CD4-positive, alpha-beta T cell treated with Interleukin-12 subunit alpha and Interleukin-12 subunit beta, for 1 hour (primary cell): ENCODE measurements around the gene PHEX.

Experiments used
- DNase-seq: peaks from one replicate; pipeline ENCODE4 v3.0.0-alpha.2; 2020

The PHEX gene

DNA sequence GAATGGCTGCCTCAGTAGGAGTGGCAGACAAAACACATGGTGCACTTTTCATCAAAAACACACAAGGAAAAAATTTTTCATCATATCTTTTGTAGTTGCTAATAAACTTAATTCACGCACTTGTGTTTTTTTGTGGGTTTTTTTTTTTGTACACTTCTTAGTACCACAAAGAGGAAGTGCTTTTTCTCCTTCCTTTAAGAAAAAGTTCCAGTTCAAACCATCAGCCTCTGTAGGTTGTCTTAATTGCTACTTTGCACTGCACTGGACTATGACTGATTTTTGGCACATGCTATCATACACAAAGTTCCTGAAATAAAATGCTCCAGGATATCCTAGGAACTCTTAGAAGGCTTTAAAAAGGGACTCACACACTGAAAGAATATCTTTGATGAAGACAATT, at the start of gene PHEX:
PHEX (plus strand) TSS at position 242 of the 400 bp plus-strand sequence. CDS start 681 bp downstream, outside the sequence.
- DNase-seq = no peak

DNA sequence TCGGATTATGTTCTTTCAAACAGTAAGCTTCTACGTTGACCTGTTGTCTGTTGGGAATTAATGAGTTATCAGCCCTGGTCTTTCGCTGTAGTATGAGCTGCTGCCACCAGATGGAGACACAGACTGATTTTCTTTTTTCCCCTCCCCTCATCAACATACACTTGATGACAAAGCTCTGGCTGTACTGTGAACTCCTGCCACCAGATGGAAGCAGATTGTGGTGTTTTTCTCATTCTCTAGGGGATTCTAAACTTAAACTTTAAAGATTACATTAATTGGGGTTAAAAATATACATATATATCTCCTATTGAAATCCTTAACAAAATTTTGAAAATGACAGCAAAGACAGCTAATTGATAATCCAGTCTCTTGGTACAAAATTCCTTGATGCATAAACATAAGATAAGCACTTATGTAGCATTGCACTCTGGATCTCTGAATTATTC, 46.8 kb upstream of the PHEX start:
- peak; percentile 75 for DNase-seq

- DNase-seq = no peak
Measured at GRCh38 chrX:21986596-21986995, 45.5 kb upstream of the PHEX start.

- no peak for DNase-seq
Measured at GRCh38 chrX:21989384-21989783, 42.7 kb upstream of the PHEX start.

- DNase-seq = no peak
Measured at GRCh38 chrX:21990832-21991231, 41.3 kb upstream of the PHEX start.

- DNase-seq = no peak
Measured at GRCh38 chrX:21991504-21991903, 40.6 kb upstream of the PHEX start.

GRCh38 chrX:21993265-21993664, 38.9 kb upstream of the PHEX start:
- peak; percentile 2 for DNase-seq

GRCh38 chrX:21996872-21997455, 35.2 kb upstream of the PHEX start:
- no peak for DNase-seq

DNA sequence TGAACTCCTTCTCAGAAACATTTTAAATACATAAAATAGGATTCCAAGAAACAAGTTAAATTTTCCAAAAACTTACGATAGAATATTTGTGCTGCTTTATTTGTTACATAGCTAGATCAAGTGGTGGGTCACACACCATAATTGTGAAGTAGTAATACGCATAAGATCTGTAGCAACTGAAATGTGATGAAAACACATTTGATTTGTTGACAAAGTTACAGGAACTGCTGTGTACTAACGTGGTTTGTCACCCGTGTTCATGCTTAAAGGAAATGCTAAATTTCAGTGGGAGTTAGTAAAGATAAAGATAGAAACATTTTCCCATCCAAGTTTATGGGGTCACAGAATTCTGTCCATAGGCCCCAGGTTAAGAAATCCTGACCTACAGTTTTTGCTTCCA, 34.1 kb upstream of the PHEX start:
- no peak for DNase-seq

GRCh38 chrX:22004866-22005265, 27.3 kb upstream of the PHEX start:
- DNase-seq = no peak

- DNase-seq = no peak
Measured at GRCh38 chrX:22012051-22012450, 20.1 kb upstream of the PHEX start.

DNA sequence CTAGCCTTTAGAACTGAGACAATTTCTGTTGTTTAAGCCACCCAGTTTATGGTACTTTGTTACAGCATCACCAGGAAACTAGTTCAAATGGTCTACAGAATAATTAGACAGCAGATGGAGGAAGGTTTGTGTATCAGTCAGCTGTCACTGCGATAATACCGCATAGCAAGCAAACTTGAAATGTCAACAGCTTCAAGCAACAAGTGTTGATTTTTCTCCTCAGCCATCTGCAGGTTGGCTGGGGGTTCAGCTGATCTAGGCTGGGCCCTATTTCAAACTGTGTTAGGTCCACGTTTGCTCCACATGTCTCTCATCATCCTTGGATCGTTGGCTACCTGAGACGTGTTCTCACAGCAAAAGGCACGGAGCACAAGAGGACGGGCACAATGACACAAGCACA, 19.2 kb upstream of the PHEX start:
- no peak for DNase-seq

- DNase-seq = no peak
Measured at GRCh38 chrX:22015139-22015750, 16.9 kb upstream of the PHEX start.

GRCh38 chrX:22021751-22022324, 10.3 kb upstream of the PHEX start:
- DNase-seq = no peak

DNA sequence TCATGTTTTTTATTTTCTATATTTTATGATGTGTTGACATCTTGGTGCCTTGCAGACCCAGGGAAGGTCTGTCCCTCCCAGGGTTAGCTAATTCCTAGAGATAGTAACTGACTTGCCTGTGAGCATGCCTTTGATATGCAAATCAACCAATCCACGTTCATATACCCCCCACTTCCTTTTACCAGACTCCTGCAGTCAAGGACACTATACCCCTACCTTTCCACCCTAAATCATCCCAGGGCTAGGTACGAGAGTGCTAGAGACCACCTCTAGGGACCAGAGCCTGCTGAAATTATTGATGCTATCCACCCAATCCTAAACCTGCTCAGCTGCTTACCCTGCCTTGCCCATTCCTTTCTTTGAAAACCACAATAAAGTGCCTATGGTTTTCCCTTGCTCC, 7.5 kb upstream of the PHEX start:
- no peak for DNase-seq

DNA sequence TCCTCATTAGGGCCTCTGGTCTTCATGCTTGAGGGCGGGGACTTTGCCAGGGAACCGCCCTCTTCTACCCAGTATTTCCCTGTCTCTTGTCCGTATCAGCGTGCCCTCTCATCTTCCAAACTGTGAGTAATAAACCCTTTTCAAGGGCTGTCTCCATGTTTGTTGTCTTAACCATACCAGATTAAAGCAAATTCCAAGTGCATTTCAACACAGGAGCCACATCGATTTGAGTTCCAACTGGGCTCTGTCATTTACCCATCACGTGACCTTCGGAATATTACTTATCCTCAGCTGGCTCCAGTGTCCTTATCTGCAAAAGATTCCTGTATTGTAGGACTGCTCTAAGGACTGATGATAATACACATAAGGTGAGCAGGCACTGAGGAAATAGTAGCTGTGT, 6.4 kb upstream of the PHEX start:
- DNase-seq = no peak

DNA sequence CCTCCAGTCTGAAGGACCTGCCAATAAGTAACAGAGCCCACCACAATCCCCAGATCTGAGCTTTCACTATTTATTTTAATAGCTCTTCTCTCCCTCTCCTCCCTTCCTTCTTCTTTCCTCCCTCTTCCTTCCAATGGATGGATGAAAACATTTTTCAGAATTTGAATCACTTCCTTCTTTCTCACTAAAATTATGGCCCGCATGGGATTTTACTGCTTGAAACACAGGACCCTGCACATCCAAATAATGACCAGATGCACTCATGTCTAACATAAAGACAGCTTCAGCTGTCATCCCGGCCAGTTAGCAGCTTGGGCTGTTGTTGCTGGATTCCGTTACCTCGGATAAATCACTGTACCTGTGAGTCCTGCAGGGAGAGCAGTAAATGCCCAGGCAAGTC, 5.4 kb upstream of the PHEX start:
- no peak for DNase-seq

DNA sequence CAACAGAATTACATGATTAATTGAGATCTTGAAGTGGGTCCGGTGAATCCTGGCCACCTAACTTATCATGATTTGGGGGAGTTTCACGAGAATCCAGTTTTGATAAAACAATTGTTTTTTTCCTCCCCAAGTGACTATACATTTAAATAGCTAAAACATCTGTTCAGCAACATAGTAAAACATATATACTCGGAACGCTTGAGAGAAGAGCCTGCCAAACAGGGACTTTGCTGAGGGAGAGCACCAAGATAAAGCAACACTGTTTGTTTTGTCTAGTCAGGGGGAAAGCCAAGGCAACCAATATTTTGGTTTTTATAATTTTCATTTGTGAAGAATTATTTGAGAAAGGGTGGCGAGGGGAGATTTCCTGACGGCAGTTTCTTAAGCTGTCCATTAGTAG, 381 bp downstream of the PHEX start:
- DNase-seq = no peak

DNA sequence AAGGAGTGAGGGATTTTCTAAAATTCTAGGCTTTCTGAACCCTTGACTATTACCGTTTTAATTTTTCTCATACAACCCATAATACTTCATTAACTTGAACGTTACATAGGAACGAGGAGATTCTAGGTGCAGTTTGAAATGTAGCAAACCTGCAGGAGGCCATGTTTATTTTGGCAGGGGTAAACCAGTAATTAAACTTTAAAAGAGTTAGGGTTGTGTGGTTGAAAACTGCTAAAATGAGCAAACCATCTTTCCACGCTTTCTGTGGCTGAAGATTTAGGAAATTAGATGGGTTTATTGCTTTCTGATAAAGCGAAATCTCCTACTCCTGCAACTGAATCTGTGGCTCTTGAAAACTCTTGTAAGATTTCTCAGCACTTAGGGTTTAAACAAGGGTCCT, 1.7 kb downstream of the PHEX start:
- no peak for DNase-seq

DNA sequence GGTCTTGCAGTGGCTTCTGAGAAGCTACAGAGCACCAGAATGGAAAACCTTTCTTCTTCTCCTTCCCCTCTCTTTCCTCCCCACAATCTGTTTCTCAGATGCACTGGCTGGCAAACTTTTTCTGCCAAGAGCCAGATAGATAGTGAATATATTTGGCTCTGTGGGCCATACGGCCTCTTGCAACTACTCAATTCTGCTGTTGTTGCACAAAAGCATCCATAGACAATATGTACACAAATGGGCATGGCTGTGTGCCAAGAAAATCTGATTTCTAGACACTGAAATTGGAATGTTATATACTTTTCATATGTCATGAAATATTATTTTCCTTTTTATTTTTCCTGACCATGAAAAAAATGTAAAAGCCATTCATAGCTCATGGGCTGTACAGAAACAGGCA, 3.1 kb downstream of the PHEX start:
- DNase-seq = no peak

DNA sequence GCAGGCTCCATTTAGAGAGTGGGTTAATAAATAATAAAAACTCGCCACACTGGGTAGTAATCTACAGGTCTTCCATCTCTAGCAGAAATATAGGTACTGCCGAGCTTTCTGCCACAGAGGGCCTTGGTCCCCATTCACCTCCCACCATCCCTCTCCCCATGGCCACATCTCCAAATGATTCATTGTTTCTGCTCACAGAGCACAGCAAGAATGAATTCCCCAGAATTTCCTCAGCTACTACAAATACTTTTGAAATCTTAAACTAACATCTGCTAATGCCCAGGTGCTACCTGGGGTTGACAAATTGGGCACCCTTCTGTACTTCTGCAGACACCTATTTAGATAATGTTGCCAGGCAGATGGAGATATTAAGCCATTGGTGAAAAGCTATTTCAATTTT, 5.1 kb downstream of the PHEX start:
- DNase-seq = no peak

GRCh38 chrX:22037911-22038537, 5.9 kb downstream of the PHEX start:
- DNase-seq = no peak

GRCh38 chrX:22039541-22039940, 7.4 kb downstream of the PHEX start:
- DNase-seq = no peak

GRCh38 chrX:22040184-22040583, 8.1 kb downstream of the PHEX start:
- no peak for DNase-seq
